DND-41 (cell line): ENCODE data around the gene SPIB.

Experiments used
- EZH2 ChIP-seq: IDR thresholded peaks from 3 replicates; pipeline ENCODE4 v1.6.1; 2012; ENCODE audit warnings: borderline replicate concordance, low read depth, mild to moderate bottlenecking, moderate library complexity, low read length, inconsistent platforms; ENCODE audit not compliant: severe bottlenecking
- TF ChIP-seq, protein P1 (sequence below): IDR thresholded peaks from 2 replicates; pipeline ENCODE4 v1.5.1; 2012; ENCODE audit warnings: borderline replicate concordance, low read length, moderate library complexity, mild to moderate bottlenecking; ENCODE audit not compliant: poor library complexity, severe bottlenecking; ENCODE audit errors: extremely low read depth

DNA sequence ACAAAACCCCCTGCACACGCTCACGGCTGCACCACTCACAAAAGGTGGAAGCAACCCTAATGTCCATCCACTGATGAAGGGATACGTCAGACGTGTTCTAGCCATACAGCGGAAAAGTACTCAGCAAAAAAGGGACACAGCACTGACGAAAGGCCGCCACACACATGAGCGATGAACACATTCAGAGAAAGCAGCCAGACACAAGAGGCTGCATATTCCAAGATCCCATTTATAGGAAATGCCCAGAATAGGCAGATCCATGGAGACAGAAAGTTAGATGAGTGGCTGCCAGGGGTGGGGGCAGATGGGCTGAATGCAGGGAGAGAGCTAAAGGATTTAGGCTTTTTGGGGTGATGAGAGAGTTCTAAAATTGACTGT is 30.9 kb upstream of the SPIB start:
- TF ChIP-seq, protein P1, sequence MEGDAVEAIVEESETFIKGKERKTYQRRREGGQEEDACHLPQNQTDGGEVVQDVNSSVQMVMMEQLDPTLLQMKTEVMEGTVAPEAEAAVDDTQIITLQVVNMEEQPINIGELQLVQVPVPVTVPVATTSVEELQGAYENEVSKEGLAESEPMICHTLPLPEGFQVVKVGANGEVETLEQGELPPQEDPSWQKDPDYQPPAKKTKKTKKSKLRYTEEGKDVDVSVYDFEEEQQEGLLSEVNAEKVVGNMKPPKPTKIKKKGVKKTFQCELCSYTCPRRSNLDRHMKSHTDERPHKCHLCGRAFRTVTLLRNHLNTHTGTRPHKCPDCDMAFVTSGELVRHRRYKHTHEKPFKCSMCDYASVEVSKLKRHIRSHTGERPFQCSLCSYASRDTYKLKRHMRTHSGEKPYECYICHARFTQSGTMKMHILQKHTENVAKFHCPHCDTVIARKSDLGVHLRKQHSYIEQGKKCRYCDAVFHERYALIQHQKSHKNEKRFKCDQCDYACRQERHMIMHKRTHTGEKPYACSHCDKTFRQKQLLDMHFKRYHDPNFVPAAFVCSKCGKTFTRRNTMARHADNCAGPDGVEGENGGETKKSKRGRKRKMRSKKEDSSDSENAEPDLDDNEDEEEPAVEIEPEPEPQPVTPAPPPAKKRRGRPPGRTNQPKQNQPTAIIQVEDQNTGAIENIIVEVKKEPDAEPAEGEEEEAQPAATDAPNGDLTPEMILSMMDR, result no peak
- no peak for TF ChIP-seq EZH2
